Mammary epithelial cell (primary cell): ENCODE results near the gene CTCF.

Experiments used
- EZH2 ChIP-seq: IDR thresholded peaks from 2 replicates; pipeline ENCODE4 v1.6.1; 2012; ENCODE audit warnings: low read length, inconsistent platforms, borderline replicate concordance
- TF ChIP-seq, protein P1 (sequence below), 2 donors: IDR thresholded peaks in 1 of 2; conservative IDR thresholded peaks in 1 of 2; 2 replicates each; pipeline ENCODE4 v1.5.1; 2011 to 2012; ENCODE audit warnings: inconsistent platforms in 2 of 2, low read length in 2 of 2, mild to moderate bottlenecking in 2 of 2, control low read depth in 1 of 2, low read depth in 1 of 2; ENCODE audit not compliant: insufficient read depth in 1 of 2; ENCODE audit errors: extremely low read depth in 1 of 2

DNA sequence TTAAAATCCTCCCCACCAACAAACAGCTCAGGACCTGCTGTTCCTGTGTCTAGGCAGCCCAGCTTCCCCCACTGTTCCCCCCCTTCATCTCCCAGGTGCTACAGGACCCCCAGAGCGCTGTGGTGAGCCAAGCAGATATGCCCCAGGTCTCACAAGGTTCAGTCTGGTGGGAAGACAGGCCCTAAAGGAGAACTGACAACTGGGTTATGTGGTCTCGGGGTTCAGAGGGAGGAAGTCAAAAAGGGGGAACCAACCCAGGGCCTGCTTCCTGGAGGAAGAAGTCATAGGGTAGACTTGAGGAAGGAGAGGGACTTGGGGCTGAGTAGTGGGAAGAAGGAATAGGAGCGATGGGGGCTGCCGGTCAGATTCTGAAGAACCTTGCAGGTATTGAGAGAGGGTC is 31.1 kb upstream of the CTCF start:
- TF ChIP-seq, protein P1, sequence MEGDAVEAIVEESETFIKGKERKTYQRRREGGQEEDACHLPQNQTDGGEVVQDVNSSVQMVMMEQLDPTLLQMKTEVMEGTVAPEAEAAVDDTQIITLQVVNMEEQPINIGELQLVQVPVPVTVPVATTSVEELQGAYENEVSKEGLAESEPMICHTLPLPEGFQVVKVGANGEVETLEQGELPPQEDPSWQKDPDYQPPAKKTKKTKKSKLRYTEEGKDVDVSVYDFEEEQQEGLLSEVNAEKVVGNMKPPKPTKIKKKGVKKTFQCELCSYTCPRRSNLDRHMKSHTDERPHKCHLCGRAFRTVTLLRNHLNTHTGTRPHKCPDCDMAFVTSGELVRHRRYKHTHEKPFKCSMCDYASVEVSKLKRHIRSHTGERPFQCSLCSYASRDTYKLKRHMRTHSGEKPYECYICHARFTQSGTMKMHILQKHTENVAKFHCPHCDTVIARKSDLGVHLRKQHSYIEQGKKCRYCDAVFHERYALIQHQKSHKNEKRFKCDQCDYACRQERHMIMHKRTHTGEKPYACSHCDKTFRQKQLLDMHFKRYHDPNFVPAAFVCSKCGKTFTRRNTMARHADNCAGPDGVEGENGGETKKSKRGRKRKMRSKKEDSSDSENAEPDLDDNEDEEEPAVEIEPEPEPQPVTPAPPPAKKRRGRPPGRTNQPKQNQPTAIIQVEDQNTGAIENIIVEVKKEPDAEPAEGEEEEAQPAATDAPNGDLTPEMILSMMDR (conservative IDR thresholded peaks at IDR 0.05 in 1 of 2, IDR thresholded peaks at IDR 0.05 in 1 of 2; ENCODE audit: extremely low read depth in 1 of 2, insufficient read depth in 1 of 2, low read depth in 1 of 2, low read length in 2 of 2): no peak
- no peak for TF ChIP-seq EZH2
